Central memory CD8-positive, alpha-beta T cell (primary cell): ENCODE results near the gene CMTM7.
"Not testable (repeated sequence)": the region's sequence is repeated elsewhere in the genome, so short reads cannot be mapped to it uniquely, and the experiment has no call there.

Experiments
- ATAC-seq: fragments of 150-1000 bp; cut with Tn5 transposase; replicated peaks from 2 replicates; pipeline ENCODE4 v1.10.0; 2022; ENCODE audit warnings: mild to moderate bottlenecking, moderate FRiP score, moderate number of reproducible peaks; ENCODE audit not compliant: poor library complexity, severe bottlenecking; ENCODE audit errors: extremely low read depth
- DNase-seq, 2 donors: peaks; one replicate each; pipeline ENCODE4 v3.0.0; 2021; ENCODE audit warnings: low spot score in 2 of 2
- H3K27ac Mint-ChIP-seq: one replicate; pipeline ENCODE4 v1.8.0; 2022; ENCODE audit warnings: low read depth, mild to moderate bottlenecking, moderate library complexity, mixed read lengths
- H3K27me3 Mint-ChIP-seq: one replicate; pipeline ENCODE4 v1.8.0; 2022; ENCODE audit warnings: mixed read lengths
- H3K36me3 Mint-ChIP-seq: one replicate; pipeline ENCODE4 v1.8.0; 2022; ENCODE audit warnings: mild to moderate bottlenecking, moderate library complexity, mixed read lengths; ENCODE audit not compliant: insufficient read depth
- H3K4me1 Mint-ChIP-seq: one replicate; pipeline ENCODE4 v1.8.0; 2022; ENCODE audit warnings: mixed read lengths
- H3K4me3 Mint-ChIP-seq: one replicate; pipeline ENCODE4 v1.8.0; 2022; ENCODE audit warnings: mild to moderate bottlenecking, moderate library complexity, mixed read lengths
- H3K9me3 Mint-ChIP-seq: one replicate; pipeline ENCODE4 v1.8.0; 2022; ENCODE audit warnings: mixed read lengths

CMTM7 gene

GRCh38 chr3:32436816-32437189, 45.1 kb downstream of the CMTM7 start:
- Mint-ChIP-seq H3K4me3 (no peak overlapping the region), H3K9me3 (no peaks in the 10 kb centered on the region), H3K27ac (peak overlapping the region; percentile 99), H3K4me1 (peaks cover 63% of the 10 kb centered on the region), H3K36me3 (peaks cover 13% of the 10 kb centered on the region), H3K27me3 (no peaks in the 10 kb centered on the region)
- DNase-seq (peak in 1 of 2 donors; percentile 3), ATAC-seq (no peak)

DNA sequence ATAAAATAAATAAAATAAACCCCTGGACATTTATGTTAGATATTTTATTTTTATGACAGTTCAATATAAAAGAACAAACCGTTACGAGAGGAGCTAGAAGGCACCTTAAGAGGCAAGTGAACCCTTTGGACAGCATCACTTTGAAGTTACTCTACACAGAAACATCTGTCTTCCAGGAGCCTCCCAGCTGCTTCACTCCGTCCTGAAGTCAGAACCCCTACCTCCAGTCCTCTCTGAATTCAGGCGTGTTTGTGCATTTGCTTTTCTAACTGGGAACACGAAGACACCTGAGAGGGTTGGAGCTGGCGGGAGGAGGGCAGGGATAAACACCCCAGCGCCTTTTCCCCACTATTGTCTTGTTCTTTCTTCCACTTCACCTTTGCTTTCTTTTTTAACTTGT, 46.2 kb downstream of the CMTM7 start:
- peaks cover 59% of the 10 kb centered on the region for H3K4me1 Mint-ChIP-seq
- no peaks in the 10 kb centered on the region for H3K9me3 Mint-ChIP-seq
- H3K4me3 Mint-ChIP-seq: no peak overlapping the region
- H3K27me3 Mint-ChIP-seq: no peaks in the 10 kb centered on the region
- no peak for DNase-seq
- H3K36me3 Mint-ChIP-seq: peaks cover 15% of the 10 kb centered on the region
- ATAC-seq: no peak
- peak overlapping the region; percentile 94 for H3K27ac Mint-ChIP-seq

- no peaks in the 10 kb centered on the region for H3K9me3 Mint-ChIP-seq
- no peak for DNase-seq
- H3K36me3 Mint-ChIP-seq: peaks cover 16% of the 10 kb centered on the region
- peak overlapping the region; percentile 94 for H3K27ac Mint-ChIP-seq
- H3K4me1 Mint-ChIP-seq: peaks cover 60% of the 10 kb centered on the region
- peak overlapping the region; percentile 72 for H3K4me3 Mint-ChIP-seq
- H3K27me3 Mint-ChIP-seq: no peaks in the 10 kb centered on the region
- peak; percentile 71 for ATAC-seq
Measured at GRCh38 chr3:32438596-32439344, 47.1 kb downstream of the CMTM7 start.

GRCh38 chr3:32439421-32439820, 47.8 kb downstream of the CMTM7 start:
- H3K9me3 Mint-ChIP-seq, H3K27me3 Mint-ChIP-seq, DNase-seq: not testable (repeated sequence)
- peak; percentile 29 for ATAC-seq
- Mint-ChIP-seq H3K27ac (peak overlapping the region; percentile 94), H3K36me3 (peaks cover 19% of the 10 kb centered on the region), H3K4me1 (peaks cover 66% of the 10 kb centered on the region), H3K4me3 (peak overlapping the region; percentile 72)

- H3K4me3 Mint-ChIP-seq: no peak overlapping the region
- H3K4me1 Mint-ChIP-seq: peaks cover 71% of the 10 kb centered on the region
- DNase-seq (no peak), ATAC-seq (no peak)
- peaks cover 21% of the 10 kb centered on the region for H3K36me3 Mint-ChIP-seq
- no peak overlapping the region for H3K27ac Mint-ChIP-seq
- no peaks in the 10 kb centered on the region for H3K9me3 Mint-ChIP-seq
- no peaks in the 10 kb centered on the region for H3K27me3 Mint-ChIP-seq
Measured at GRCh38 chr3:32440611-32441350, 49.1 kb downstream of the CMTM7 start.

- no peak for DNase-seq
- Mint-ChIP-seq H3K4me1 (peaks cover 77% of the 10 kb centered on the region), H3K9me3 (no peaks in the 10 kb centered on the region), H3K4me3 (no peak overlapping the region), H3K27me3 (no peaks in the 10 kb centered on the region), H3K36me3 (peaks cover 19% of the 10 kb centered on the region), H3K27ac (peak overlapping the region; percentile 58)
- ATAC-seq: no peak
Measured at GRCh38 chr3:32442766-32443165, 51.1 kb downstream of the CMTM7 start.

GRCh38 chr3:32443478-32443877, 51.8 kb downstream of the CMTM7 start:
- DNase-seq (no peak), ATAC-seq (peak; percentile 22)
- Mint-ChIP-seq H3K4me1 (peaks cover 78% of the 10 kb centered on the region), H3K36me3 (peaks cover 21% of the 10 kb centered on the region), H3K27ac (no peak overlapping the region), H3K4me3 (peak overlapping the region; percentile 33), H3K9me3 (no peaks in the 10 kb centered on the region), H3K27me3 (no peaks in the 10 kb centered on the region)

- DNase-seq (no peak), ATAC-seq (no peak)
- H3K4me1 Mint-ChIP-seq: peaks cover 56% of the 10 kb centered on the region
- H3K4me3 Mint-ChIP-seq: no peak overlapping the region
- H3K27ac Mint-ChIP-seq: peak overlapping the region; percentile 26
- H3K27me3 Mint-ChIP-seq: no peaks in the 10 kb centered on the region
- no peaks in the 10 kb centered on the region for H3K9me3 Mint-ChIP-seq
- peaks cover 23% of the 10 kb centered on the region for H3K36me3 Mint-ChIP-seq
Measured at GRCh38 chr3:32447865-32448400, 56.3 kb downstream of the CMTM7 start.

GRCh38 chr3:32448686-32449474, 57.2 kb downstream of the CMTM7 start:
- H3K27ac Mint-ChIP-seq: no peak overlapping the region
- DNase-seq: no peak
- H3K27me3 Mint-ChIP-seq: no peaks in the 10 kb centered on the region
- peaks cover 24% of the 10 kb centered on the region for H3K36me3 Mint-ChIP-seq
- no peaks in the 10 kb centered on the region for H3K9me3 Mint-ChIP-seq
- ATAC-seq: no peak
- peaks cover 47% of the 10 kb centered on the region for H3K4me1 Mint-ChIP-seq
- no peak overlapping the region for H3K4me3 Mint-ChIP-seq

DNA sequence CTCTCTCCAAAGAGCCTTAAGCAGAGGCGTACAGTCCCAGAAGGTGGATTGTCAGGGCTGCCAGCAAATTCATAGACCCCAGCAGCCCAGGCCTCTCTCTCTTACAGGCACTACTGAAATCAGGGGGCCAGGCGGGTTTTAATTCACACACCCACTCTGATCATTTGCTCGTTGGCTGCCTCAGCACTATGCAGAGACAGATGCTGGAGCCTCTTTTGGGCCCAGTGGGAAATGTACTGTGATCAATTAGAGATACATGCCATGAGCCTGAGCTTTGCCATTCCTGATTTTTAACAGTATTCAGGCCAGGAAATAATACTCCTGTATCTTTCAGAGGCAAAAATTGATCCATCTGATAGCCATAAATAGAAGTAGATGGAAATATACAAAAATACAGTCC, 58.0 kb downstream of the CMTM7 start:
- Mint-ChIP-seq H3K36me3 (peaks cover 23% of the 10 kb centered on the region), H3K27ac (no peak overlapping the region), H3K27me3 (no peaks in the 10 kb centered on the region), H3K4me1 (peaks cover 45% of the 10 kb centered on the region), H3K9me3 (no peaks in the 10 kb centered on the region), H3K4me3 (no peak overlapping the region)
- no peak for DNase-seq
- ATAC-seq: no peak

DNA sequence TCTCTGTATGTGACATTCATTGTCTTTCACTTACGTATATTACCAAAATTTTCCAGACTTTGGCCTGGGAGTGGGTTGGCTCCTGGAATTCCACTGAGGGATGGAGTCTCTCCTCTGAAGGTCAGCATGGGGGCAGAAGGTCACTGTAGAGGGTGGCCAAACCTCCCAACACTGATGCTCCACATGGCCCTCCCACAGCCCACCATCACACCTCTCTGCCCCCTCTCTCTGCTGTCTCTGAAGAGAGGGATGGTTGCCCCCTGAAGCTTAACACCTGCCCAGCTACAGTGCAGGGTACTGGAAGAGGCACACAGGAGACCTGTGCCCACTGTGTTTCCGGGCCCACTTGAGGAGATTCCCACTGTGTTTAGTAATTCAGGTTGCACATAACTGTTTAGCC, 58.8 kb downstream of the CMTM7 start:
- peaks cover 27% of the 10 kb centered on the region for H3K36me3 Mint-ChIP-seq
- no peak for DNase-seq
- H3K27ac Mint-ChIP-seq: no peak overlapping the region
- H3K9me3 Mint-ChIP-seq: no peaks in the 10 kb centered on the region
- ATAC-seq: no peak
- peaks cover 48% of the 10 kb centered on the region for H3K4me1 Mint-ChIP-seq
- no peak overlapping the region for H3K4me3 Mint-ChIP-seq
- H3K27me3 Mint-ChIP-seq: no peaks in the 10 kb centered on the region

DNA sequence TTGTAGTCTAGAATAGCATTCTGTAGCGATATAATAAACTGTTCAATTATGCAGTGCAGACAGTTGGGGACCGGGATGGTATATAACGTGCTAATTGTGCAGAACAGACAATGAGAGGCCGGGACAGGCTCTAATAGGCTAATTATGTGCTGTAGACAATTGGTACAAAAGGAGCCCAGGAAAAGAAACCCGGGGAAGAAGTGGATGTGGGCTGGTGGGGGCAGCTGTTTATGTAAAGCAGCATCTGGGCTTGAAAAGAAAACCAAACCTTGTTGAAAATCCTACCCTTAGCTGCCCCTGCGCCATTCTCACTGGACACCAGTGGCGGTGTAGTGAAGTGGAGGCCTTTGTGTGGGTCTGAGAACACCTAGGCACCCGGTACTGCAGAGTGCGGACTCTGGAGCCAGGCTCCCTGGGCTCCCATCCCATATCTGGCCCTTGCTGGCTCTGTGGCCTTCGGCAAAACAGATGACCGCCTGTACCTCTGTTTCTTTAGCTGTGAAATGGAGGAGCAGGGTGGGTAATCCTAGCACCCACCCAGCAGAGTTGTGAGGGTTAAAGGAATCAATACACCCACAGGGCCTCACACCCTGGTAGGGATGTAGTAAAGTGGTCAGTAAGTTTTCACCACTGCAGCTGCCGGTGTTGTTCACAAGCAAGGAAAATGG, 59.5 kb downstream of the CMTM7 start:
- ATAC-seq (no peak), DNase-seq (no peak)
- H3K36me3 Mint-ChIP-seq: peaks cover 28% of the 10 kb centered on the region

More for the DNA sequence above, 59.5 kb downstream of the CMTM7 start:
- no peaks in the 10 kb centered on the region for H3K27me3 Mint-ChIP-seq
- no peak overlapping the region for H3K4me3 Mint-ChIP-seq
- H3K4me1 Mint-ChIP-seq: peaks cover 50% of the 10 kb centered on the region
- no peaks in the 10 kb centered on the region for H3K9me3 Mint-ChIP-seq
- no peak overlapping the region for H3K27ac Mint-ChIP-seq
